H1 (cell line): Measurements from ENCODE around the gene MFSD2B. TPM values are rescaled to one million over a fixed set of nuclear protein-coding genes. Genes with fewer than 3 reads are reported as not detected.

Experiments used
- NANOG ChIP-seq: IDR thresholded peaks from 2 replicates; pipeline ENCODE4 v1.6.1; 2011; ENCODE audit warnings: low read length, low read depth, mild to moderate bottlenecking, inconsistent platforms; ENCODE audit not compliant: insufficient read depth, poor library complexity, severe bottlenecking
- polyA plus RNA-seq, 7 experiments: library from polyadenylated mRNA; depleted of rRNA in 3 of 7; stranded (reverse) in 5 of 7; unstranded in 2 of 7; fragments of >200 nt in 5 of 7; fragments of 200-250 nt in 2 of 7; gene quantifications; 1 replicate in 5 of 7; 2 replicates in 1 of 7; 4 replicates in 1 of 7; pipeline versions ENCODE4 v1.2.1 to v1.2.3, GENCODE V29; 2011 to 2013; ENCODE audit warnings: missing spikeins in 2 of 7, mixed read lengths in 2 of 7
- total RNA-seq: library from RNA; stranded (reverse); fragmentation: NEBNext Ultra II Directional; extraction: Animal tissue kit (Norgen Biotek cat#: 25700); gene quantifications from 2 replicates; pipeline ENCODE4 v1.2.1, GENCODE V29; 2021

MFSD2B gene
- total and polyA plus RNA-seq, 2 of the 8 experiments (the other 6 are each of a cell fraction or from before 2014, with no cell fraction given), result 0.33 to 0.48 TPM

DNA sequence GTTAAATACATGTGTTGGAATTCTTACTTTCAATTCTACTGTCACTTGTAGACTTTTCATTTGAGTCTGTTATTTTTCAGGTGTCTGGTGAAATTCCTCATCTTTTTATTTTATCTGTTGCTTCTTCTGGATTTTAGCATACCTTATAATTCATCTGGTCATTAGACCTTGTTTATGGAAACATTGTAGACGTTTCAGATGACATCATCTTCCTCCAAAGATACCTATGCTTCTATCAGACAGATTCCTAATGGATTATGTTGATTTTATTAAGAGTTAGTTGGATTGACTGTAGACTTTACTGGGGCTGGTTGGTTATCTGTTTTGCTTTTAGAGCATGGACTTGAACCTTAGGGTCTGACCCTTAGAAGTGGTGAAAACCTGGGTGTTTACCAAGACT is 15.3 kb upstream of the MFSD2B start (continued):
- no peak for TF ChIP-seq NANOG
